ENCODE data around the gene LRRC8E. TPM values are rescaled to one million over a fixed set of nuclear protein-coding genes. Genes with fewer than 3 reads are reported as not detected.

The LRRC8E gene
- total and polyA plus RNA-seq, 8 donors = 0.58 to 12.5 (median 2.1) TPM; not detected in 1

DNA sequence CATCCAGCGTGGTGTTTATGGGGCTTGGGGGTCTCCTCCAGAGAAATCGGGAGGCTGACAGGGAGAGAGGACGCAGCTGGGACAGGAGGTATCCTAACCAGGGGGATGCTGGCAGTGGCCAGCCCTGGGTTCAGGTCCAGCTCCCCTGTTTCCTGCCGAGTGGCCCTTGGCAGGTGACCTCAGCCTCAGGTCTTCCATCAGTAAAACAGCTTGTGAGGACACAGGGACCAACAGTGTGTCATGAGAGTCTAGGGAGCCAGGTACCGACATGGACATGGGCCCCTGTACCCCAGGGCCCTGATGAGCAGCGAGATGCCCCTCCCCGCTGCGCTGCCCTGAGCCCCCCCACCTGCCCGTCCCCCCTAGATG is 38.7 kb upstream of the LRRC8E start:
- no peak for DNase-seq
- Histone ChIP-seq H3K9me3 (no peaks in the 10 kb centered on the region), H3K36me3 (peaks cover 0 to 14% (median 6%) of the 10 kb centered on the region in 4 donors), H3K4me3 (no peak overlapping the region), H3K4me1 (peaks cover 0 to 18% (median 10%) of the 10 kb centered on the region in 4 donors), H3K27me3 (no peaks in the 10 kb centered on the region), H3K27ac (no peak overlapping the region)
- intact Hi-C loops (cut with DNase I; ENCODE audit: low total_unique reads) = loop anchor here (10.0 kb wide), 1 partner anchor 155 kb away; the partner anchor contains the start of gene ELAVL1
- WGBS, 5 donors = 87 to 95% (median 92%) methylated on average over 4 to 9 of the region's 9 CpGs
- TF ChIP-seq, protein P1, sequence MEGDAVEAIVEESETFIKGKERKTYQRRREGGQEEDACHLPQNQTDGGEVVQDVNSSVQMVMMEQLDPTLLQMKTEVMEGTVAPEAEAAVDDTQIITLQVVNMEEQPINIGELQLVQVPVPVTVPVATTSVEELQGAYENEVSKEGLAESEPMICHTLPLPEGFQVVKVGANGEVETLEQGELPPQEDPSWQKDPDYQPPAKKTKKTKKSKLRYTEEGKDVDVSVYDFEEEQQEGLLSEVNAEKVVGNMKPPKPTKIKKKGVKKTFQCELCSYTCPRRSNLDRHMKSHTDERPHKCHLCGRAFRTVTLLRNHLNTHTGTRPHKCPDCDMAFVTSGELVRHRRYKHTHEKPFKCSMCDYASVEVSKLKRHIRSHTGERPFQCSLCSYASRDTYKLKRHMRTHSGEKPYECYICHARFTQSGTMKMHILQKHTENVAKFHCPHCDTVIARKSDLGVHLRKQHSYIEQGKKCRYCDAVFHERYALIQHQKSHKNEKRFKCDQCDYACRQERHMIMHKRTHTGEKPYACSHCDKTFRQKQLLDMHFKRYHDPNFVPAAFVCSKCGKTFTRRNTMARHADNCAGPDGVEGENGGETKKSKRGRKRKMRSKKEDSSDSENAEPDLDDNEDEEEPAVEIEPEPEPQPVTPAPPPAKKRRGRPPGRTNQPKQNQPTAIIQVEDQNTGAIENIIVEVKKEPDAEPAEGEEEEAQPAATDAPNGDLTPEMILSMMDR (IDR thresholded peaks at IDR 0.05) = no peak
- no peak for TF ChIP-seq POLR2AphosphoS5 (IDR thresholded peaks at IDR 0.05)
- TF ChIP-seq POLR2A (IDR thresholded peaks at IDR 0.05) = no peak
- no peak for TF ChIP-seq EP300 (IDR thresholded peaks at IDR 0.05)

DNA sequence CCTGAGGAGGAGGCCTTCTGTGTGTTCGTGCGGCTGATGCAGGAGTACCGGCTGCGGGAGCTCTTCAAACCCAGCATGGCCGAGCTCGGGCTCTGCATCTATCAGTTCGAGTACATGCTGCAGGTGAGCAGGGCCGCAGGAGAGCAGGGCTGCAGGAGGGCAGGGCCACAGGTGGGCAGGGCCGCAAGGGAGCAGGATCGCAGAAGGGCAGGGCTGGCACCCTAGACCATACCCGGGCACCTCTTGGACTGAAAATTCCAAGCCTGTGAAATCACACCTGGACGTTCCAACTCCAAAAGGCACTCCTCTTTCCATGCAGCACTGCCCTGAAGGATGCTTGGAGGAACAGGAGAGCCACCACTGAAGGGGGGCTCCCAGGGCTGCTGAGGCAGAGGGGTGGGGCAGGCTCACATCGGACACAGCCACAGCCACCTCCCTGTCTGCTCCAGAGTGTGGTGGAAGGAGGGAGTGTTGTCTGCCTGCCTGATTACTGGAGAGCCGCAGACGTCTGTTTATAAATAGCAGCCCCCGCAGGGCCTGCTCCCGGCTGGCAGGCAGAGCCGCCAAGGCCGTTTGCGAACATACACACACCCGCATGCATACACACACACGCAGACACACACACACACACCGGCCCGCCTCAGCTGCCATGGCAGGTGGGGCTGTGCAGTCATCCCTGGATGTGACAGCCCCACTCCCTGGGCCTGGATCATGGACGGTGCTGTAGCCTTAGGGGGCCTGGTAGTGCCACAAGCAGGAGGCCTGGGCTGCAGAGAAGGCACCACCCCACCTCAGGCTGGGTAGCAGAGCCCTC is 38.1 kb upstream of the LRRC8E start:
- H3K9me3 ChIP-seq = no peaks in the 10 kb centered on the region
- H3K4me3 ChIP-seq = no peak overlapping the region
- 58 to 72% (median 60%) methylated on average over 17 to 25 of the region's 25 CpGs for WGBS, 5 donors
- no peaks in the 10 kb centered on the region for H3K27me3 ChIP-seq
- peaks cover 0 to 14% (median 6%) of the 10 kb centered on the region in 4 donors for H3K36me3 ChIP-seq
- no peak for TF ChIP-seq POLR2AphosphoS5 (IDR thresholded peaks at IDR 0.05)
- TF ChIP-seq, protein P1 (IDR thresholded peaks at IDR 0.05) = no peak
- TF ChIP-seq POLR2A (IDR thresholded peaks at IDR 0.05) = no peak
- no peak for TF ChIP-seq EP300 (IDR thresholded peaks at IDR 0.05)
- intact Hi-C loops (cut with DNase I; ENCODE audit: low total_unique reads) = loop anchor here (10.0 kb wide), 2 partner anchors 75 to 155 kb away; partner anchors contain the start of genes CTXN1, ELAVL1 and SNAPC2
- H3K27ac ChIP-seq = no peak overlapping the region
- H3K4me1 ChIP-seq = peaks cover 0 to 18% (median 10%) of the 10 kb centered on the region in 4 donors
- DNase-seq = peak in 1 of 2 donors; percentile 59

DNA sequence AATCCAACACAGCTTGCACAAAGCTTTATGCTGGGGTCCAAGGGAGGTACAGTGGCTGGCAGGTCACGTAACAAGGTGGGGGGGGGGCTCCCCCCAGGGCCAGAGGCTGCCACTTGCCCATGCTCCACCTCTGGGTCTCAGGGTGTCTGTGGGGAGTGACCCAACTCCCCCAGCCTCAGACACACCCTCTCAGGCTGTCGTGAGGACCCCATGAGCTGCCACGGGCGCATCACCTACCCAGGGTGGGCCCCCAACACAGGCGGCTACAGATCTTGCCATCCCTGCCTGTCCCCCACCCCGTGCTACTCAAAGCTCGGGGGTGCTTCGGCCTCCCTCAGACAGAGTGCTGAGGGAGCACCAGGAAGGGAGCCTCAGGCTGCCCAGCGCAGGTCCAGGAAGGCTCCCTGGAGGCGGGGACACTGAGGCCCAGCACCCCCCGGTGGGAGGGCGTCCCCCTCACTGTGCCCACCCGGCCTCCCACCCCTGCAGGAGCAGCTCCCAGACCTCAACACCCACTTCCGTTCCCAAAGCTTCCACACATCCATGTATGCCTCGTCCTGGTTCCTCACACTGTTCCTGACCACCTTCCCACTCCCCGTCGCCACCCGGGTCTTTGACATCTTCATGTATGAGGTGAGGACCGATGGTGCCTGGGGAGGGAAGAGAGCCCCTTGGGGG is 37.2 kb upstream of the LRRC8E start:
- DNase-seq = no peak
- intact Hi-C loops (cut with DNase I; ENCODE audit: low total_unique reads) = loop anchor here (10.0 kb wide), 1 partner anchor 74 kb away; the partner anchor contains the start of genes CTXN1 and SNAPC2
- TF ChIP-seq EP300 (IDR thresholded peaks at IDR 0.05) = no peak
- no peak for TF ChIP-seq POLR2AphosphoS5 (IDR thresholded peaks at IDR 0.05)
- TF ChIP-seq, protein P1 (IDR thresholded peaks at IDR 0.05) = no peak
- no peak for TF ChIP-seq POLR2A (IDR thresholded peaks at IDR 0.05)
- Histone ChIP-seq H3K36me3 (peaks cover 0 to 17% (median 9%) of the 10 kb centered on the region in 4 donors), H3K27me3 (peaks cover 0 to 8% (median 0%) of the 10 kb centered on the region in 3 donors), H3K4me3 (no peak overlapping the region), H3K9me3 (no peaks in the 10 kb centered on the region), H3K4me1 (peaks cover 0 to 18% (median 10%) of the 10 kb centered on the region in 4 donors), H3K27ac (no peak overlapping the region)
- WGBS, 5 donors = 85 to 93% (median 90%) methylated on average over 11 to 19 of the region's 19 CpGs

All from stomach (tissue), 9 donors.